ENCODE results near the gene SAP30L.

The SAP30L gene
- 67.6 to 72.0 reads per million in 2 donors for total RNA-seq

- DNase-seq: peak; percentile 93
Measured at GRCh38 chr5:154445422-154446194, at the start of gene SAP30L. Gene SAP30L, plus strand, starts transcription at chr5:154445997. Its CDS starts 608 bp downstream, at chr5:154446605.

- DNase-seq: no peak
Measured at GRCh38 chr5:154396128-154396527, 49.7 kb upstream of the SAP30L start.

GRCh38 chr5:154397652-154398406 is 48.0 kb upstream of the SAP30L start:
- DNase-seq: no peak

- no peak for DNase-seq
Measured at GRCh38 chr5:154400678-154401077, 45.1 kb upstream of the SAP30L start.

GRCh38 chr5:154401355-154401754 is 44.4 kb upstream of the SAP30L start:
- no peak for DNase-seq

- DNase-seq: no peak
Measured at GRCh38 chr5:154401931-154402330, 43.9 kb upstream of the SAP30L start.

- DNase-seq: no peak
Measured at GRCh38 chr5:154402611-154403010, 43.2 kb upstream of the SAP30L start.

- DNase-seq: no peak
Measured at GRCh38 chr5:154403234-154403633, 42.6 kb upstream of the SAP30L start.

GRCh38 chr5:154403776-154404387 is 41.9 kb upstream of the SAP30L start:
- DNase-seq: no peak

GRCh38 chr5:154405078-154405792 is 40.6 kb upstream of the SAP30L start:
- peak; percentile 26 for DNase-seq

GRCh38 chr5:154406231-154406630 is 39.6 kb upstream of the SAP30L start:
- no peak for DNase-seq

GRCh38 chr5:154406826-154407225 is 39.0 kb upstream of the SAP30L start:
- no peak for DNase-seq

- no peak for DNase-seq
Measured at GRCh38 chr5:154408811-154409210, 37.0 kb upstream of the SAP30L start.

GRCh38 chr5:154409230-154409840 is 36.5 kb upstream of the SAP30L start:
- DNase-seq: no peak

- no peak for DNase-seq
Measured at GRCh38 chr5:154410008-154410407, 35.8 kb upstream of the SAP30L start.

GRCh38 chr5:154410786-154411185 is 35.0 kb upstream of the SAP30L start:
- no peak for DNase-seq

GRCh38 chr5:154411338-154411737 is 34.5 kb upstream of the SAP30L start:
- DNase-seq: no peak

- no peak for DNase-seq
Measured at GRCh38 chr5:154412316-154412715, 33.5 kb upstream of the SAP30L start.

GRCh38 chr5:154412925-154413324 is 32.9 kb upstream of the SAP30L start:
- DNase-seq: no peak

GRCh38 chr5:154415114-154415513 is 30.7 kb upstream of the SAP30L start:
- DNase-seq: no peak

GRCh38 chr5:154418344-154418820 is 27.4 kb upstream of the SAP30L start:
- no peak for DNase-seq

GRCh38 chr5:154419236-154419635 is 26.6 kb upstream of the SAP30L start:
- no peak for DNase-seq
